ENCODE measurements around the gene VBP1.

GRCh38 chrX:155247497-155247896 is 31.2 kb downstream of the VBP1 start:
- no peak for TF ChIP-seq CTCF (conservative IDR thresholded peaks at IDR 0.05; ENCODE audit: low read length)
- TF ChIP-seq EZH2phosphoT487 (IDR thresholded peaks at IDR 0.05; ENCODE audit: borderline replicate concordance): no peak
